Panc1 (cell line): ENCODE measurements around the gene DOCK1. TPM values are rescaled to one million over a fixed set of nuclear protein-coding genes. Genes with fewer than 3 reads are reported as not detected.

Experiments
- ATAC-seq: fragments of 200-7000 bp; cut with Tn5 transposase; 2 replicates; pipeline ENCODE4 v1.9.1; 2020; ENCODE audit warnings: mild to moderate bottlenecking, moderate library complexity
- BruUV-seq: library from RNA; stranded (reverse); fragments of 400-500 nt; replicated peaks from 2 replicates; lab custom pipeline; 2021; lab: Mats Ljungman, UMichigan
- CTCF ChIA-PET: fragments of 300-600 bp; sonication (Branson Sonifier 250); formaldehyde crosslinking; loops from one replicate; lab custom pipeline; 2022; ENCODE audit warnings: antibody characterized with exemption; lab: Charles Lee
- POLR2A ChIA-PET: fragments of 300-600 bp; sonication (Branson Sonifier 250); formaldehyde crosslinking; loops from one replicate; lab custom pipeline; 2022; ENCODE audit warnings: antibody characterized with exemption; lab: Charles Lee
- DNase-seq: peaks from one replicate; pipeline ENCODE4 v3.0.0-alpha.2; 2010; ENCODE audit warnings: low read depth, low spot score
- H3K27ac ChIP-seq: 2 replicates; pipeline ENCODE4 v1.5.1; 2011; ENCODE audit warnings: mild to moderate bottlenecking, low read length, inconsistent platforms
- H3K27me3 ChIP-seq: fragments of 200-500 bp; sonication (Bioruptor generic); 2 replicates; pipeline ENCODE4 v1.6.0; 2014; ENCODE audit warnings: low read length, inconsistent platforms; ENCODE audit not compliant: control insufficient read depth, insufficient read depth
- H3K36me3 ChIP-seq: fragments of 200-500 bp; sonication (Bioruptor generic); 2 replicates; pipeline ENCODE4 v1.5.1; 2014; ENCODE audit warnings: inconsistent platforms, mild to moderate bottlenecking, low read length, moderate library complexity; ENCODE audit not compliant: control insufficient read depth, insufficient read depth
- H3K4me1 ChIP-seq: 2 replicates; pipeline ENCODE4 v1.5.1; 2011; ENCODE audit warnings: inconsistent platforms, mild to moderate bottlenecking, low read length, moderate library complexity; ENCODE audit not compliant: control insufficient read depth, insufficient read depth
- H3K4me3 ChIP-seq, 2 experiments: 2 replicates each; pipeline ENCODE4 v1.5.1; 2011 to 2012; ENCODE audit warnings: low read depth in 2 of 2, low read length in 2 of 2, mild to moderate bottlenecking in 2 of 2, inconsistent platforms in 1 of 2, moderate library complexity in 1 of 2
- H3K9me3 ChIP-seq: fragments of 200-500 bp; sonication (Bioruptor generic); 2 replicates; pipeline ENCODE4 v1.5.1; 2014; ENCODE audit warnings: low read depth, mild to moderate bottlenecking, inconsistent platforms, low read length, moderate library complexity; ENCODE audit not compliant: control insufficient read depth, insufficient read depth
- POLR2AphosphoS5 ChIP-seq: IDR thresholded peaks from 2 replicates; pipeline ENCODE4 v1.6.1; 2012; ENCODE audit warnings: mild to moderate bottlenecking, low read depth, low read length, moderate library complexity
- SIN3A ChIP-seq: IDR thresholded peaks from 2 replicates; pipeline ENCODE4 v1.6.1; 2012; ENCODE audit warnings: low read depth, mild to moderate bottlenecking, low read length, moderate library complexity, borderline replicate concordance; ENCODE audit not compliant: insufficient read depth
- TCF7L2 ChIP-seq: IDR thresholded peaks from 2 replicates; pipeline ENCODE4 v1.6.1; 2011; ENCODE audit warnings: mild to moderate bottlenecking, low read depth, low read length, inconsistent platforms
- in situ Hi-C: cut with HindIII; loops from 2 replicates; pipeline ENCODE4 v1.10.0; 2016; ENCODE audit warnings: low sequenced_read_pairs, low pct_unique_long_range_greater_than_20kb
- intact Hi-C: fragments of 100-400 bp; cut with micrococcal nuclease; formaldehyde crosslinking; loops from one replicate; pipeline ENCODE4 v1.10.0; 2022; ENCODE audit not compliant: unreplicated experiment
- total RNA-seq: library from RNA; stranded (reverse); gene quantifications from one replicate; pipeline ENCODE4 v1.2.1, GENCODE V29; 2021; ENCODE audit not compliant: unreplicated experiment
- TF ChIP-seq, protein P1 (sequence below): fragments of 450-650 bp; IDR thresholded peaks from 2 replicates; pipeline ENCODE4 v1.5.1; 2017; ENCODE audit warnings: mild to moderate bottlenecking
- TF ChIP-seq, protein P2 (sequence below), 2 experiments: IDR thresholded peaks; 2 replicates each; pipeline ENCODE4 v1.6.1; 2011 to 2012; ENCODE audit warnings: low read depth in 2 of 2, control low read depth in 1 of 2, low read length in 1 of 2, mild to moderate bottlenecking in 1 of 2, moderate library complexity in 1 of 2; ENCODE audit not compliant: insufficient read depth in 1 of 2

The DOCK1 gene
- total RNA-seq, 1 experiment from 2014 or later: 67.6 TPM

DNA sequence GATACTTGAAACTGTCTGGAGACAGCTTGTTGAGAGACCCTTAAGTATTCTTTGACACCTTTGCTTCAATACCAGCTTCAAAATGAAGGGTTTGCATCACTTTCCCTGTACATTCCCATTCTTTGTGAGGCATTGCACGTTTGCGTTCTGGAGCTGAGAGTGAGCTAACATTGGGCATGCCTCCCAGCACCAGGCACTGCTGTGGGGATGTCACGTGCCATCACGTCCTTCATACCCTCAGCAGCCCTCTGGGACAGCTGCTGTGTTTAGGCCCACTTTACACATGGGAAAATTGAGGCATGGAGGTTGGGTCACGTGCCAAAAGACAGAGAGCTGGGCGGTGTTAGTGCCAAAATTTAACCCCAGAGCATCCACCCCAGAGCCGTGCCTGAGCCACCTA, 357.4 kb downstream of the DOCK1 start:
- TF ChIP-seq SIN3A (no peak), POLR2AphosphoS5 (no peak), TCF7L2 (no peak)
- TF ChIP-seq, protein P1, sequence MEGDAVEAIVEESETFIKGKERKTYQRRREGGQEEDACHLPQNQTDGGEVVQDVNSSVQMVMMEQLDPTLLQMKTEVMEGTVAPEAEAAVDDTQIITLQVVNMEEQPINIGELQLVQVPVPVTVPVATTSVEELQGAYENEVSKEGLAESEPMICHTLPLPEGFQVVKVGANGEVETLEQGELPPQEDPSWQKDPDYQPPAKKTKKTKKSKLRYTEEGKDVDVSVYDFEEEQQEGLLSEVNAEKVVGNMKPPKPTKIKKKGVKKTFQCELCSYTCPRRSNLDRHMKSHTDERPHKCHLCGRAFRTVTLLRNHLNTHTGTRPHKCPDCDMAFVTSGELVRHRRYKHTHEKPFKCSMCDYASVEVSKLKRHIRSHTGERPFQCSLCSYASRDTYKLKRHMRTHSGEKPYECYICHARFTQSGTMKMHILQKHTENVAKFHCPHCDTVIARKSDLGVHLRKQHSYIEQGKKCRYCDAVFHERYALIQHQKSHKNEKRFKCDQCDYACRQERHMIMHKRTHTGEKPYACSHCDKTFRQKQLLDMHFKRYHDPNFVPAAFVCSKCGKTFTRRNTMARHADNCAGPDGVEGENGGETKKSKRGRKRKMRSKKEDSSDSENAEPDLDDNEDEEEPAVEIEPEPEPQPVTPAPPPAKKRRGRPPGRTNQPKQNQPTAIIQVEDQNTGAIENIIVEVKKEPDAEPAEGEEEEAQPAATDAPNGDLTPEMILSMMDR: no peak
- TF ChIP-seq, protein P2, sequence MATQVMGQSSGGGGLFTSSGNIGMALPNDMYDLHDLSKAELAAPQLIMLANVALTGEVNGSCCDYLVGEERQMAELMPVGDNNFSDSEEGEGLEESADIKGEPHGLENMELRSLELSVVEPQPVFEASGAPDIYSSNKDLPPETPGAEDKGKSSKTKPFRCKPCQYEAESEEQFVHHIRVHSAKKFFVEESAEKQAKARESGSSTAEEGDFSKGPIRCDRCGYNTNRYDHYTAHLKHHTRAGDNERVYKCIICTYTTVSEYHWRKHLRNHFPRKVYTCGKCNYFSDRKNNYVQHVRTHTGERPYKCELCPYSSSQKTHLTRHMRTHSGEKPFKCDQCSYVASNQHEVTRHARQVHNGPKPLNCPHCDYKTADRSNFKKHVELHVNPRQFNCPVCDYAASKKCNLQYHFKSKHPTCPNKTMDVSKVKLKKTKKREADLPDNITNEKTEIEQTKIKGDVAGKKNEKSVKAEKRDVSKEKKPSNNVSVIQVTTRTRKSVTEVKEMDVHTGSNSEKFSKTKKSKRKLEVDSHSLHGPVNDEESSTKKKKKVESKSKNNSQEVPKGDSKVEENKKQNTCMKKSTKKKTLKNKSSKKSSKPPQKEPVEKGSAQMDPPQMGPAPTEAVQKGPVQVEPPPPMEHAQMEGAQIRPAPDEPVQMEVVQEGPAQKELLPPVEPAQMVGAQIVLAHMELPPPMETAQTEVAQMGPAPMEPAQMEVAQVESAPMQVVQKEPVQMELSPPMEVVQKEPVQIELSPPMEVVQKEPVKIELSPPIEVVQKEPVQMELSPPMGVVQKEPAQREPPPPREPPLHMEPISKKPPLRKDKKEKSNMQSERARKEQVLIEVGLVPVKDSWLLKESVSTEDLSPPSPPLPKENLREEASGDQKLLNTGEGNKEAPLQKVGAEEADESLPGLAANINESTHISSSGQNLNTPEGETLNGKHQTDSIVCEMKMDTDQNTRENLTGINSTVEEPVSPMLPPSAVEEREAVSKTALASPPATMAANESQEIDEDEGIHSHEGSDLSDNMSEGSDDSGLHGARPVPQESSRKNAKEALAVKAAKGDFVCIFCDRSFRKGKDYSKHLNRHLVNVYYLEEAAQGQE (IDR thresholded peaks at IDR 0.05; ENCODE audit: insufficient read depth in 1 of 2, low read depth in 2 of 2, low read length in 1 of 2): no peak
- Histone ChIP-seq H3K27ac (no peak overlapping the region), H3K36me3 (no peaks in the 10 kb centered on the region), H3K4me3 (no peak overlapping the region), H3K27me3 (no peaks in the 10 kb centered on the region), H3K9me3 (no peaks in the 10 kb centered on the region), H3K4me1 (no peaks in the 10 kb centered on the region)
- in situ Hi-C loops: no loop called here
- ATAC-seq (no peak), DNase-seq (no peak)
- intact Hi-C loops: no loop called here
- ChIA-PET CTCF (no interaction called here), POLR2A (no interaction called here)
- no TSS peak for BruUV-seq

DNA sequence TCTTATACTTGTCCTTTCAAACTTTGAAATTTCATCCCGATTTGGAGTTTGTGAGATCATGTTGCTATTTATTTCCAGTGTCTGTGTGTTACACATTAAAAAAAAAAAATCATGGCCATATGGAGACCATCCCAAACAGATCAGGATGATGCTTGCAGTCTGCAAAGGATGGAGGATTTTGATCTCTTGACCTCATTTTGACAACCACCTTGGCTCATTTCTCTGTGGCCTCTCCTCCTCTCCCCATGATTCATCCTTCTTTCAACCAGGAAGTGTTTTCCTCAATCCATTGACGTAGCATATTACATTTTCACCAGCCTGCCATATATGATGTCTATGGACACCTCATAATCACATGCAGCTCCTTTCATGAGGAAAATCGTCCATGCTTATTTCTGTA, 360.1 kb downstream of the DOCK1 start:
- H3K4me1 ChIP-seq: no peaks in the 10 kb centered on the region
- CTCF ChIA-PET: no interaction called here

More for the DNA sequence above, 360.1 kb downstream of the DOCK1 start:
- no peak for TF ChIP-seq SIN3A
- TF ChIP-seq, protein P1: no peak
- TF ChIP-seq, protein P2 (IDR thresholded peaks at IDR 0.05; ENCODE audit: insufficient read depth in 1 of 2, low read depth in 2 of 2, low read length in 1 of 2): no peak
- no peak for TF ChIP-seq POLR2AphosphoS5
- TF ChIP-seq TCF7L2: no peak
- DNase-seq (no peak), ATAC-seq (no peak)
- no peak overlapping the region for H3K27ac ChIP-seq
- intact Hi-C loops: no loop called here
- POLR2A ChIA-PET: no interaction called here
- in situ Hi-C loops: no loop called here
- no TSS peak for BruUV-seq
- no peaks in the 10 kb centered on the region for H3K36me3 ChIP-seq
- H3K9me3 ChIP-seq: no peaks in the 10 kb centered on the region
- no peak overlapping the region for H3K4me3 ChIP-seq
- H3K27me3 ChIP-seq: no peaks in the 10 kb centered on the region
